GM21619 (cell line): ENCODE results near the gene ARG2.

Experiments
- ATAC-seq: cut with Tn5 transposase; IDR thresholded peaks from one replicate; pipeline ENCODE4 v1.9.1; 2021; ENCODE audit not compliant: unreplicated experiment

Gene ARG2

DNA sequence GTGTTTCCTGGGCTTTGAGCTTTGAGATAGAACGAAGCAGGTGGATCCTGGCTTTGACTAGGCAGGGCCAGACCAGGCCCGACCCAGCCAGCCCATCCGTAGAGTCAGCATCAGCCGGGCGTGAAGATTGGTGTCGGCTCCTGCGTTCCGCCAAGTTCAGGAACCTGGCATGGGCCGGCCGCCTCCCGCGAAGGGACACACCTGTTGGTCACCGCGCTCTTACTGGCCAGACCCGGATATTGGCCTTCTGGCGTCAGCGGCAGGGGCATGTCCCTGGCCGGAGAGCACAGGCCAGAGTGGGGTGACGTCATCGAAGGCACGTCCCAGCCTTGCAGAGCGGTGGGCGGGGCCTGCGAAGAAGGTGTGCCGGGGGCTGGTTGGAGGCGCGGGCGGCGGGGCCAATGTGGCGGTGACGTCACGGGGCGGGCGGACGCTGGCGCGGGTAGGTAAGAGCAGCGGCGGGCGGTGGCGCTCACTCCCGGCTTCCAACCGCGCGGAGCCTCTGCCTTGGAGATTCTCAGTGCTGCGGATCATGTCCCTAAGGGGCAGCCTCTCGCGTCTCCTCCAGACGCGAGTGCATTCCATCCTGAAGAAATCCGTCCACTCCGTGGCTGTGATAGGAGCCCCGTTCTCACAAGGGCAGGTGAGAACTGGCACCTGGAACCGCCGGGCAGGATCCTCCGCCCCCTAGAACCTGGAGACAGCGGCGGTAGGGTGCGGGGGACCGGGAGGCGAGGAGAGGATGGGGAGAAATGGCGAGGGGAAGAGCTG, at the start of gene ARG2:
Gene ARG2, plus strand, starts transcription at position 475 of the 771 bp plus-strand sequence. Its CDS starts 58 bp downstream, at position 533.
- ATAC-seq = peak; percentile 88

DNA sequence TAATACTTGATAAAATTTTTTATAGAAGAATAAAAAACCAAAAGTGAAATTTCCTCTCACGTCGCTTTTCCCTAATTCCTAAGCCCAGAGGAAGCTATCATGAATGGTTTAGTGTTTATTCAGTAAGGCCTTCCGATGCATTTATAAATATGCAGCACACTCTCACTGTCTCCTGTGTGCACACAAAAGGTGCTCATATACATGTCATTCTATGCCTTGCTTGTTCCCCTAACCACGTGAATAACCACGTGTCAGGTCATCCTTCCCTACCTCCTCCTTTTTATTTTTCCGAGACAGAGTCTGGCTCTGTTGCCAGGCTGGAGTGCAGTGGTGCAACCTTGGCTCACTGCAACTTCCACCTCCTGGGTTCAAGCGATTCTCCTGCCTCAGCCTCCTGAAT, 49.3 kb upstream of the ARG2 start:
- no peak for ATAC-seq

DNA sequence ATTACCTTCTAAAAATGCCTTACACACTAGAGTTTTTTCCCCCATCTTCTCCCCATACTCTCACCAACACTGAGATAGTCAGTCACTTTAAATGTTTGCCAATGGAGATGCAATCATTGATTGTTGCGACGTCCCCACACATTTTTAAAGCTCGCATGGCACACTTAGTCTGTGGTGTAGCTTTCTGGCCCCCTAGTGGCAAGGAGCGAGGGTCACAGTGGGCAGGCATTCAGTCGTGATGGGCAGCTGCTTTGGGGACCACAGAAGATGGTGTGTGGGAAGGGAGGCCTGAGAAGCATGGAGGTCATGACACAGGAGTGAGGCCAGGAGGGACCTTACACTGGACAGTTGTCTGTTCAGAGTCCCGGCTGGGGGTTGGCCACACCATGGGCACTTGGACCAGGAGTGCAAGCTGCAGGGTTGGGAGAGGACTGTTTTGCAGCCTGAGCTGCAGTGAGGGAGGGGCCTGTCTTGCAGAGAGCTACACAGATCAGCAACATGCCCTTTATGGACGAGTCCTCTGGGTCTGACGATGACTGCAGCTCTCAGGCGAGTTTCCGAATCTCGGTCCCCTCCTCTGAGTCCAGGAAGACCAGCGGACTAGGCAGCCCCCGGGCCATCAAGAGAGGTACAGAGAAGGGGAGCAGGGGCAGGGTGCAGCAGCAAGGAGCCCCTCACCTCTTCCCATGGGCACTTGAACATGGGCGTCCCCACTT, 48.3 kb upstream of the ARG2 start:
- no peak for ATAC-seq

GRCh38 chr14:67571991-67572323, 47.8 kb upstream of the ARG2 start:
- no peak for ATAC-seq

DNA sequence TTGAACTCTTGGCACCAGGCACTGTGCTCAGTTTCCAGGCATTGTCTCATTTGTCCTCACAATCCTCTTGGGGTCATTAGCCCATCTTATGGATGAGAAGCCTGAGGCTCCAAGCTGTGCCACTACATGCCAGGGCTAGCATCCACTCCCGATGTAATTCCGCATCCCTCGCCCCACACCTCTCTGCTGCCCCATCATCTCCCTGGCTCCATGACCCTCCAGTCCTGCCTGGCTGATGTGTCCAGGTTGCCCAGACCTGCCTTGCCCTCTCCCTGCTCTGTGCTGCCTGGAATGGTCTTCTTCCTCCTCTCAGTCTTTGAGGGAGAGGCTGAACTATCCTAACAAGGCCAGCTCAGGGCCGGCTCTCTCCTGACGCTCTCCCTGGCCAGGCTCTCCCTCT, 47.1 kb upstream of the ARG2 start:
- no peak for ATAC-seq

GRCh38 chr14:67573228-67574010, 46.3 kb upstream of the ARG2 start:
- no peak for ATAC-seq

DNA sequence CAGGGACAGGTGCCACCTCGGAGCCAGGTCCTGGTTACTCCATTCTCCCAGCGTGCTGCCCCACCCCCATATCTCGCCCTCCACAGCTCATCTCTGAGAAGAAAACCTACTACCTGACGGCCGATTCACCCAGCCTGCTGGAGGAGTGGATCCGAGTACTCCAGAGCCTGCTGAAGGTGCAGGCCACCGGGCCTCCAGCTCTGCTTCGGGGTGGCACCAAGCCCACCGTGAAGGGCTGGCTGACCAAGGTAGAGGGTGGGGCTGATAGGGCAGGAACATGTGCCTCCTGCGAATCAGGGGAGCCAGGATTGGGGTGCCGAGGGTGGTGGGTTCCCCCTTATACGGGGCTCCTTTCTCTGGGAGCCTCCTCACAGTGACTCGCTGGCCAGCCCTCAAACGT, 45.6 kb upstream of the ARG2 start:
- no peak for ATAC-seq

DNA sequence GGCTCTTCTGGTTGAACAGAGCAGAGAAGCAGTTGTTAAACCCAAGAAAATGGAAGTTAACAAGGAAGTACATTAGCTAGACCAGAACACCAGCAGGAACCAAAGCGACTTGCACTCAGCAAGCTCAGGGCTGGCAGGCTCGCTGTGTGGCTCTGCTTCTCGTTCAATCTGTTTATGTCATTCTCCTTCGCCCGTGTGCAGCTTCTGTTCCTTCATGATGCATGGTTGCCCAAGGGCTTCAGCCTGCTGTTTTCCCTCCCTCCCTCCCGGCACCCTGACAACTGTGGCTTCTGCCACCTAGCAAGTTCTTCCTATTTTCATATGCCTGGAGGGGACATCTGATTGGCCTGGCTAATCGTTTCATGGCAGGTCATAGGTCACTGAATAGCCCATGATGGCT, 44.9 kb upstream of the ARG2 start:
- no peak for ATAC-seq

GRCh38 chr14:67575684-67576083, 44.0 kb upstream of the ARG2 start:
- ATAC-seq = no peak

GRCh38 chr14:67576216-67576955, 43.3 kb upstream of the ARG2 start:
- ATAC-seq = no peak

DNA sequence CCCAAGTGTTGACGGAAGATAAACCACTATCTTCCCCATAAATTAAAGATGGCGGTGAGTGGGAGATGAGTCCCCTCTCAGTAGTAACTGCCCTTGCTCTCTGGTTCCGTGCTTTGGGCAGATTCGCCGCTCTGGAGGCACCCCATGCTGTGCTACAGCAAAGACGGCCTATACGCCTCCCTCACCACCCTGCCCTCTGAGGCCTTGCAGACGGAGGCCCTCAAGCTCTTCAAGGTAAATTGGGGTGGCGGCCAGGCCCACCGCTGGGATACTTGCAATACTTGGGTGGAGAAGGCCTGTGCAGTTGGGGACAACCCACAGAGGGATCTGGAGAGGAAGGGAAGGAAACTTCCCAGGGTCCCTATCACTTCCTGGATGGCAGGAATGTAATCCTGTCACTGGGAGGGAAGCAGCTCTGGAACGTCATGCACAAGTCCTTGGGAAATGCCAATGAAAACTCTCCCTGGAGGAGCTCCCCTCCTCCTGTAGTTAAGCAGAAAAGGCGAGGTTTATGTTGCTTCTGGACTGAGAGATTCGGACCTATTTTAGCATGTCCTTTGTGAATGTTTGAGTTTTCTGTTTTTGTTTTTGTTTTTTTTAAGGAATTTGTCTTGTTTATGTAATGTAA, 42.4 kb upstream of the ARG2 start:
- no peak for ATAC-seq

- no peak for ATAC-seq
These were observed 41.6 kb upstream of the ARG2 start for GRCh38 chr14:67577909-67578749.

DNA sequence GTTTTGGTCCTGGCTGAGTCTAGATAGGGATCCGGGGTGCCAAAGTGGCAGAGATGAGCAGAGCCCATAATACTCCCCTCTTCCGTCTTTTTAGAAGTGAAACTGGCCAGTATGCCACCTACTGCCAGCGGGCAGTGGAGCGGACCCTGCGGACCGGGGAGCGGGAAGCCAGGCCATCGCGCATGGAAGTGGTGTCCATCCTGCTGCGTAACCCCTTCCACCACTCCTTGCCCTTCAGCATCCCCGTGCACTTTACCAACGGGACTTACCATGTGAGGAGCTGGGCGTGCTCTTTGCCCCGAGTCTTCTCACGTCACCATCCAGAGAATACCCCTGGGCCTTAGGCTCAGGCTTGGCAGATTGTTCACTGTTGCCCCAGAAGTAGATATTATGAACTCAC, 40.7 kb upstream of the ARG2 start:
- ATAC-seq = no peak

DNA sequence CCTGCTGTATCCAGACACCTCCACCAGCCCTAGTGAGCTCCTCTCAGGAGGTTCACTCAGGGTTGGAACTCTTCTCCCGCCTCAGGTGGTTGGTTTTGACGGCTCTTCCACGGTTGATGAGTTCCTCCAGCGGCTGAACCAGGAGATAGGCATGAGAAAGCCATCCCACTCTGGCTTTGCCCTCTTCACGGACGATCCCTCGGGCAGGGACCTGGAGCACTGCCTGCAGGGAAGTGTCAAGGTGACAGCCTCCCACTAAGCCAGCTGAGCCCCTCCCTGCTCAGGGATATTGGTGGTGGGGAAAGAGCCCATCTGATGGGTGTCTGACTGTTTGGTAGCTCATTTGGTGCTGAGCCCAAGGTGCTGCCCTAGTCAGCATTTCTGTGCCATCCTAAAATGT, 40.1 kb upstream of the ARG2 start:
- ATAC-seq = no peak

DNA sequence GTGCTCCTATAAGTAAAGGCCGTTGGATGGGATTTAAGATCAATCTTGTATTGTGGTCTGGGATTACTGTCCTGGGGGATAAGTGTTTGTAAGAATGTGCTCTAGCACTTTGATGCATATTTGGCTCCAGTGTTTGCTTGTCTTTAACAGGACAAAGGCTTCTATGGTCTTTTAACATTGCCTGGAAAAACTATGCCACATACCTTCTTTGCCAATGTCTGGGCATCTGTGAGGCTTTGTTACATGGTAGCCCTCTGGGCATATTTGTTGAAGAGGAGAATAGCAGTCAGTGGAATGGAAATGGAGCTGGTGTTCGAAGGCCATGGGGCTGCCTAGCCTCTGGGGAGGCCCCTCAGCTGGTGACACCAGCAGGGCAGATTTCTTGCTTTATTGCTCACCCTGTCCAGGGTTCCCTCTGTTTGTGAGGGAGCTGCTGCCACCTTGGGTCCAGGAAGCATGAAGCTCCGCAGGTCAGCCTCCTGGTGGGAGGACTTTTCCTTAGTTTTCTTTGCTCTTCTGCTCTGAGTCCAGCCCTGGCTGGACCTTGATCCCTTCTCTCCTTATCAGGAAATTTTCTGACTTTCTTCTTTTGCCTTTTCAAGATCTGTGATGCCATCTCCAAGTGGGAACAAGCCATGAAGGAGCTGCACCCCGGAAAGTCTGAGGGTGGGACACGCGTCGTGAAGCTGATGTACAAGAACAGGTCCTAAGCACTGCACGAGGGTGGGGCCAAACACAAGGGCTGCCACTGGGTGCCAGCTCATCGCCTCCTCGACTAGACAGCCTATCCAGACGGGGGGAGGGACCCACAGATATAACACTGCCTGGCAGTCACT, 39.2 kb upstream of the ARG2 start:
- no peak for ATAC-seq

- ATAC-seq = no peak
These were observed 38.1 kb upstream of the ARG2 start for GRCh38 chr14:67581643-67582042.

GRCh38 chr14:67582061-67582460, 37.7 kb upstream of the ARG2 start:
- no peak for ATAC-seq

DNA sequence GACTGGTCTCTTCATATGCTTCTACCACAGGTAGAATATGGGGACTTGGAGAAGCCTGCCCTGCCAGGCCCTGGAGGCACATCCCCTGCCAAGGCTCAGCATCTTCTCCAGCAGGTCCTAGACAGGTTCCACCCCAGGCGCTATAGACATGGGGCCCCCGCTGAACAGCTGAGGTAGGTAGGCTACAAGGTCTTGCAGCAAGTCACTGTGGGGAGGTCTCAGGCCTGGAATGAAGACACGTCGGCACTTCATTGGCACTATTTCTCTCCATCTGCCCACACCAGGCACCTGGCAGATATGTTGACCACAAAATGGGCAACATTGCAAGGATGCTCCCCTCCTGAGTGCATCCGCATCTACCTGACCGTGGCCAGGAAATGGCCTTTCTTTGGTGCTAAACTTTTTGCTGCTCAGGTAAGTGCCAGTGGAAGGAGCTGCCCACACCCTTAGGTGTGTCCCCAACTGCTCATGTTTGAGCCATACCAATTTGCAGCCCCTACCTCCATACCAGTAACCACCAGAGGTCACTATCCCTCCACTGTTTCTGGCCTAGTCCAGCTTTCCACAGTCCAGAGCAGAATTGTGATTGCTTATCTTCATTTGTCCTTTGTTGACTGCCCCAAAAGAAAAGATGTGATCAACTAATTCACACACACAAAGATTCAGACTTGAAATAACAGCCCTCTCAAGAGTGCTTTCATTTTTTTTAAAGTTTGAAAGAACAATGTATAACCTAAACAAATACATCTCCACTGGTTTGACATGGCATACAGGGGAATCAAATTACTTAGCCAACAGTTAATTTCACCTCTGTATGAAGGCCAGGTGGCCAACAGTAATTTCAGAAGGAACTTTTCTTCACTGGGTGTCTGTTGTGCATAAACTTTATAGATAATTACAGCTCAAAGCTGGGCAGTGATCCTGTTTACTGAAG, 35.7 kb upstream of the ARG2 start:
- no peak for ATAC-seq
